Measurements from ENCODE around the gene TOGARAM2.

GRCh38 chr2:29017716-29018435 is 36.8 kb downstream of the TOGARAM2 start:
- TF ChIP-seq CTCF (tag by site-specific recombination; IDR thresholded peaks at IDR 0.05) (no peak), ZNF324 (tag by site-specific recombination; IDR thresholded peaks at IDR 0.05) (no peak), ZFHX2 (tag by site-specific recombination; conservative IDR thresholded peaks at IDR 0.05) (no peak), REST (tag by site-specific recombination; IDR thresholded peaks at IDR 0.05) (no peak), SETDB1 (IDR thresholded peaks at IDR 0.05; ENCODE audit: insufficient read length, low read length) (no peak), ZNF398 (tag by site-specific recombination; IDR thresholded peaks at IDR 0.05) (no peak), SP3 (tag by site-specific recombination; IDR thresholded peaks at IDR 0.05) (no peak), ZNF18 (tag by site-specific recombination; IDR thresholded peaks at IDR 0.05) (no peak), ATF2 (tag by site-specific recombination; IDR thresholded peaks at IDR 0.05; ENCODE audit: low read depth) (no peak), KLF1 (tag by site-specific recombination; IDR thresholded peaks at IDR 0.05) (no peak), ZNF274 (IDR thresholded peaks at IDR 0.05; ENCODE audit: low read length) (no peak), ZNF274 (tag by site-specific recombination; IDR thresholded peaks at IDR 0.05; ENCODE audit: borderline replicate concordance) (no peak), ZNF24 (tag by site-specific recombination; IDR thresholded peaks at IDR 0.05) (no peak), ZNF239 (tag by site-specific recombination; IDR thresholded peaks at IDR 0.05) (no peak), ZFP3 (tag by site-specific recombination; IDR thresholded peaks at IDR 0.05; ENCODE audit: low read depth) (no peak)
